ENCODE results near the gene KRTAP10-11.

Gene KRTAP10-11

GRCh38 chr21:44677881-44678280, 31.7 kb downstream of the KRTAP10-11 start:
- TF ChIP-seq ESRRG (CRISPR knock-in tag; IDR thresholded peaks at IDR 0.05) (no peak), SNAI2 (CRISPR knock-in tag; IDR thresholded peaks at IDR 0.05) (no peak), ZFP30 (CRISPR knock-in tag; IDR thresholded peaks at IDR 0.05) (no peak), ISL1 (CRISPR knock-in tag; IDR thresholded peaks at IDR 0.05) (no peak), CSRNP3 (CRISPR knock-in tag; IDR thresholded peaks at IDR 0.05) (no peak), ARNTL (CRISPR knock-in tag; IDR thresholded peaks at IDR 0.05; ENCODE audit: borderline replicate concordance, low read depth) (no peak), PPARA (CRISPR knock-in tag; IDR thresholded peaks at IDR 0.05; ENCODE audit: borderline replicate concordance) (no peak), ZNF8 (CRISPR knock-in tag; IDR thresholded peaks at IDR 0.05) (no peak), TCF4 (CRISPR knock-in tag; IDR thresholded peaks at IDR 0.05; ENCODE audit: borderline replicate concordance) (no peak), PATZ1 (CRISPR knock-in tag; IDR thresholded peaks at IDR 0.05; ENCODE audit: borderline replicate concordance) (no peak), BACH2 (CRISPR knock-in tag; IDR thresholded peaks at IDR 0.05; ENCODE audit: borderline replicate concordance) (no peak), TOX (CRISPR knock-in tag; IDR thresholded peaks at IDR 0.05; ENCODE audit: borderline replicate concordance) (no peak), RARB (CRISPR knock-in tag; IDR thresholded peaks at IDR 0.05) (no peak)
- no peak for ATAC-seq

- TF ChIP-seq ARNTL (CRISPR knock-in tag; IDR thresholded peaks at IDR 0.05; ENCODE audit: borderline replicate concordance, low read depth), result no peak
- TF ChIP-seq PPARA (CRISPR knock-in tag; IDR thresholded peaks at IDR 0.05; ENCODE audit: borderline replicate concordance), result no peak
- TF ChIP-seq SNAI2 (CRISPR knock-in tag; IDR thresholded peaks at IDR 0.05), result no peak
- TF ChIP-seq TOX (CRISPR knock-in tag; IDR thresholded peaks at IDR 0.05; ENCODE audit: borderline replicate concordance), result no peak
- no peak for TF ChIP-seq CREB5 (CRISPR knock-in tag; IDR thresholded peaks at IDR 0.05; ENCODE audit: low read depth)
- no peak for TF ChIP-seq ZFP3 (CRISPR knock-in tag; IDR thresholded peaks at IDR 0.05)
- no peak for TF ChIP-seq ISL1 (CRISPR knock-in tag; IDR thresholded peaks at IDR 0.05)
- no peak for TF ChIP-seq ZC3H10 (CRISPR knock-in tag; IDR thresholded peaks at IDR 0.05)
- TF ChIP-seq TCF4 (CRISPR knock-in tag; IDR thresholded peaks at IDR 0.05; ENCODE audit: borderline replicate concordance), result no peak
- TF ChIP-seq CSRNP3 (CRISPR knock-in tag; IDR thresholded peaks at IDR 0.05), result no peak
- TF ChIP-seq GLIS3 (CRISPR knock-in tag; IDR thresholded peaks at IDR 0.05), result no peak
- no peak for ATAC-seq
These were observed 34.9 kb downstream of the KRTAP10-11 start for GRCh38 chr21:44681152-44681551.

- no peak for ATAC-seq
- TF ChIP-seq CSRNP3 (CRISPR knock-in tag; IDR thresholded peaks at IDR 0.05), result no peak
- no peak for TF ChIP-seq BACH2 (CRISPR knock-in tag; IDR thresholded peaks at IDR 0.05; ENCODE audit: borderline replicate concordance)
- TF ChIP-seq ISL1 (CRISPR knock-in tag; IDR thresholded peaks at IDR 0.05), result no peak
- no peak for TF ChIP-seq ZFP3 (CRISPR knock-in tag; IDR thresholded peaks at IDR 0.05)
- TF ChIP-seq ZFP30 (CRISPR knock-in tag; IDR thresholded peaks at IDR 0.05), result no peak
- no peak for TF ChIP-seq CREB5 (CRISPR knock-in tag; IDR thresholded peaks at IDR 0.05; ENCODE audit: low read depth)
- no peak for TF ChIP-seq PPARA (CRISPR knock-in tag; IDR thresholded peaks at IDR 0.05; ENCODE audit: borderline replicate concordance)
- TF ChIP-seq TCF4 (CRISPR knock-in tag; IDR thresholded peaks at IDR 0.05; ENCODE audit: borderline replicate concordance), result no peak
- no peak for TF ChIP-seq RARB (CRISPR knock-in tag; IDR thresholded peaks at IDR 0.05)
- no peak for TF ChIP-seq SNAI2 (CRISPR knock-in tag; IDR thresholded peaks at IDR 0.05)
- TF ChIP-seq OSR1 (CRISPR knock-in tag; IDR thresholded peaks at IDR 0.05), result no peak
- TF ChIP-seq PATZ1 (CRISPR knock-in tag; IDR thresholded peaks at IDR 0.05; ENCODE audit: borderline replicate concordance), result no peak
These were observed 35.8 kb downstream of the KRTAP10-11 start, which contains the start of gene KRTAP12-1 for GRCh38 chr21:44681861-44682579. Gene KRTAP12-1 (minus strand): TSS chr21:44682163. CDS start chr21:44682123, 40 bp downstream.

All from SK-N-SH treated with all-trans-retinoic acid at 6 μM for 48 hours (cell line).